Measurements from ENCODE around the gene DLGAP1.
"Not testable (repeated sequence)": the region's sequence is repeated elsewhere in the genome, so short reads cannot be mapped to it uniquely, and the experiment has no call there.

DLGAP1 gene

GRCh38 chr18:3478262-3478978 is 976.7 kb downstream of the DLGAP1 start:
- no peak for DNase-seq

GRCh38 chr18:3472681-3473544 is 982.2 kb downstream of the DLGAP1 start:
- no peak for DNase-seq

DNA sequence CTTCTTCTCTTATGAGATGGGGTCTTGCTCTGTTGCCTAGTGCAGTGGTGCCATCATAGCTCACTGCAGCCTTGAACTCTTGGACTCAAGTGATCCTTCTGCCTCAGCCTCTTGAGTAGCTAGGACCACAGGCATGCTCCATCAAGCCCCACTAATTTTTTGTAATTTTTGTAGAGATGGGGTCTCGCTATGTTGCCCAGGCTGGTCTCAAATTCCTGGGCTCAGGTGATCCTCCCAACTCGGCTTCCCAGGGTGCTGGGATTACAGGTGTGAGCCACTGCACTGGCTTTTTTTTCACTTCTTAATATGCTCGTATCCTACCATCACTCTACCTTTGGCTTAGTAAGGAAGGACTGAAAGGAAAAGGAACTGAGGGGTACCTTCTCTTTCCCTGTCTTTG is 983.0 kb downstream of the DLGAP1 start:
- DNase-seq, result not testable (repeated sequence)

DNA sequence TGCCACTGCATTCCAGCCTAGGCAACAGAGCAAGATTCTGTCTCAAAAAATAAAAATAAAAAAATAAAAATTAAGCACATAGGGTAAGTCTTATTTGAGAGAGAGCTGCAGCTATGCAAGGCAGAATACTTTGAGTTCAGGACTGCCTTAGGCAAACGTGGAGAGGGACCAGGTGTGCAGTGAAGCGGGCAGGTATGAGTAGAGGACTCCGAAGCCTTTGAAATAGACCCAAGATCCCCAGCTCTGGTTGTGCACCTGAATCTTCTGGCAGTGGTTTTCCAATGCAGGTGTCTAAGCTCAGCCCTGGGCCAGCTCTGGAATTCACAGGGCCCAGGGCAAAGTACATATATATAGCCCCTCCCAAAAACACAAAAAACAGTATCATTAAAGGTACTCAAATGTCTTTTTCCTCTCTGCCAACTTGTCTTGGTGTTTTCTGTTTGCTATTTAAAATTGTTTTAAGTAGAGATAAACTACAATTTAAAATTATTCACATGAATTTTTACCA is 983.9 kb downstream of the DLGAP1 start:
- no peak for DNase-seq

DNA sequence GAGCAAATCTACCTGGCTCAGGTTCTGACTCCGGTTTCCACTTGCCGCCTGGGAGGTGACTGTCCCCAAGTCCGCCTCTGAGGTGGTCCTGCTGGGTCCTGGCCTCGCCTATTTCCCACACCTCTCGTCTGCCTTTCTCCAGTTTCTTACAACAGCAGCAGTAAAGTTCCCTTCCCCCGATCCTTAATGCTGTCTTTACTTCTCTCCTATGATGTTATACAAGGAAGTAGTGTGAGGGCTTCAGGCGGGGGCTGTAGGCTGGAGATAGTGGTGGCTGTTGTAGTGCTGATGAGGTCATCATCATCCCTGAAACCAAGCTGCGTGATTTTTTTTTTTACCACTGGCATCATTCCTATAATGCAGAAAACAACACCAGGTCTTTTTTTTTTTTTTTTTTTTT is 986.3 kb downstream of the DLGAP1 start:
- no peak for DNase-seq

DNA sequence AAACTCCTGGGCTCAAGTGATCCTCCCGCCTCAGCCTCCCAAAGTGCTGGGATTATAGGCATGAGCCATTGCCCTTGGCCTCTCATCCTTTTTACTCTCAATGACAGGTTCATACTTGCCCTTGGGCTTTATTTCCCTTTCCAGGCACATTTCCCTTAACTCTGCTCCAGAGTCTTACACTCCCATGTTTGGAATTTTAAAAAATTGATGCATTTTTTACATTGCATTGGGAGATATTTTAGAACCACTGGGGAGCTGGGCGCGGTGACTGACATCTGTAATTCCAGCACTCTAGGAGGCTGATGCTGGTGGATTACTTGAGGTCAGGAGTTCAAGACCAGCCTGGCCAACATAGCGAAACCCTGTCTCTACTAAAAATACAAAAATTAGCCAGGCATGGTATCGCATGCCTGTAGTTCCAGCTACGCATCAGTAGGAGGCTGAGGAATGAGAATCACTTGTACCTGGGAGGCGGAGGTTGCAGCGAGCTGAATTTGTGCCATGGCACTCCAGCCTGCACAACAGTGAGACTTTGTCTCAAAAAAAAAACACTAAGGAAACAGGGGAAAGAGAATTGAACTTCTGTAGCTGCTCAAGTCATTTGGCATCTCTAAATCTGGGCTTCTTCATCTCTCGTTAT is 986.9 kb downstream of the DLGAP1 start:
- DNase-seq, result no peak

DNA sequence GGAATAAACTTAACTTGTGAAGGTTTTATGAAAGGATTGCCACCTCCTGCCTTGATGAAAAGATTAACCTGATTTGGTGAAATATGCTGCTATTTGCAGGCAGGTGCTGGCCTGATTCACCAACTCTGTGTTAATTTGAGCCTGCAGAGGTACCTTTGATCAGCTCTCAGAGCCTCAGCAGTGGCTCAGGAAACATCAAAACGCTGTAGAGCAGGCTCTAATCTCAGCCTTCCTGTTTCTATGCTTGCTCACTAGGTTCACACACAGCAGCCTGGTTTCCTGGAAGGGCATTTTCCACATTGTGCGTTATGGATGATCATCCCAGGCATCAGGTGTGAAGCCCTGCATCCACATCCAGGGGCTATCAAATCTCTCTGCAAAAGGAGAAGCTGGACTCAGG is 988.2 kb downstream of the DLGAP1 start:
- DNase-seq, result no peak

GRCh38 chr18:3466045-3466444 is 989.1 kb downstream of the DLGAP1 start:
- DNase-seq, result no peak

- DNase-seq, result no peak
Measured at GRCh38 chr18:3463051-3463450, 992.1 kb downstream of the DLGAP1 start.

DNA sequence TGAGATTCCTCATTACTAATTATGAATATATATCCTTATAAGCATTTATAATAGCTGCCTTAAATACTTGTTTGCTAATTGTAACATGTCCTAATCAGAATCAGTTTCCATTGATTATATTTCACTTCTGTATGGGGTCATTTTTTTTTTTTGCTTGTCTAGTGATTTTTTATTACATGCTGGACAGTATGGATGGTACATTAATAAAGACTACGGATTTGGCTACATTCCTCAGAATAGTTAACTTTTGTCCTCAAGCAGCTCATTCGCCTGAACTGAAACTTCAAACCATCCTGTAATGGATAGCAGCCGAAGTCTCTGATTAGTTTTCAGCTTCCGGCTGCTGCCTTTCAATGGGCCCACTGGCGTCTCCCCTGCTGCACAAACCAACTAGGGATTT is 993.4 kb downstream of the DLGAP1 start:
- no peak for DNase-seq

DNA sequence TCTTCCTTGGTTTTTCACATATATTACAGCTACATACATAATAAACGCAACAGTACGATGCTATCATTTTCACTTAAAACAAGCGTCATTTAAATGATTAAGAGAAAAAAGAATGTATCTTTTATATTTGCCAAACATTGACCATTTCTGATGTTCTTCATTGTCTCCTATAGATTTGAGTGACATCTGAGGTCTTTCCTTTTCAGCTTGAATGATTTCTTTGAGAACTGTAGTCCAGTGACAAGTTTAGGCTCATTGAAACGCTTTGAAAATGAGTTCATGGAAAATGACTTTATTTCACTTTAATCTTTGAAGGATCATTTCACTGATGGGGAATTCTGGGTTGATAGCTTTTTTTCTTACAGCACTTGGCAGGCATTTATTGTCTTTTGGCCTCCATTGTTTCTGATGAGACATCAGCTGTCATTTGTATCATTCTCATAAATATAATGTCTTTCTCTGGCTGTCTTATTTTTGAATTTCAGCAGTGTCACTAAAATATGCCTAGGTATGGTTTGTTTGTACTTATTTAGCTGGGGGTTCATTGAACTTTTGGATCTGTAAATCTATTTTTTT is 994.2 kb downstream of the DLGAP1 start:
- no peak for DNase-seq

DNA sequence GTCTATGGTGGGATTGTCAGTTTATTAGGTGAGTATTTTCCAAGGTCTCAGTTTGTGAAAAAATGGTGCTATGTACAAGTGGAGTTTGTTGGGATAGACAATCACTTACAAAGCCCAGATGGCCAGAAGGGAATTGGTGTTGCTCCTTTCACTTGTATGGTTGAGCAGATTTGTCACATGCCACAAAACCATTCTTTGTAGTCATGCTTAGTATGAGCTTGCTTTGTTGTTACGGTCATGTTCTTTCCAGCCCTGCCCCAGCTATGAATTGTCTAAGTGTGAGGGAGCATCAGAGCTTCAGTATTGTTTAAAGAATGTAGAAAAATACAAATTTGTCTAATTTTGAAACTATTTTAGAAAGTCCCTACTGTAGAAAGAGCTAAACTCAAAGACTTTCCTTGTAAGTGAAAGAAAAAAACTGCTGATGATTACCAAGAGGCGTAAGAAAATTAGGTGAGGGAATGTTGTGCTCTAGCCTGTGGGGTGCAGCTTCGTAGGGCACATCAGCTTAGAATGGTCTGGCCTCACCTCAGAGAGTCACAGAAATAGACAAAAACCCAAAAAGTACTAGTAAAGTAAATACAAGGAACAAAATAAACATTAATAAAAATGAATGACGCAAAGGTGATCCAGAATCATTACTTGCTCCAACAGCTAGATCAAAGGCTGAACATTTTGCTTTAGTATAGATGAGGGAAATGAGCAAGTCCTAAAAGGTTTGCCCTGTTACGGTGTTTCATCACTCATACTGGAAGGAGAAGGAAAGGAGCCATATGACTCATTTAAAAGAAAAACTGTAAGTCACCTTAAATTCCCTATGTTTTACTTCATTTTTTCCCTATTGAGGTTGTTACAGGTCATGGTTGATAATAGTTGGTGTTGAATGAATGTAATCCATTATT is 995.9 kb downstream of the DLGAP1 start:
- no peak for DNase-seq

DNA sequence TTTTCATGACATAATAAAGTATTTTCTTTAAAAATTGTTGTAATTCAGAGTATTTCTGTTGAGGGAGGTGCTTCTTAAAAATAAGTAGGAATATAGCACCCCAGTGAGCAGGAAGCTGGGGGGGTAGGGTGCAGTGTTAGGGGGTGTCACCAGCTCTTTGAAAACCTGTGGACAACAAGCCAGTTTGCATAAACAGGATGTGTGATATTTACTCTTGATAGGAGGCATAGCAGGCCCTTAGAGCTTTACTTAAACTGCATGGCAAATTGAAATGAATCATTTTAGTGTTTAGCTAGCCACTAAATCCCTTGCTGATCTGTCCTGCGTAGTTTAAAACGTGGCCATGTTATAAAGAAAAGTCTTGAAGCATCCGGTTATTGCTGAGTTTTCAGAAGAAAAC is 996.7 kb downstream of the DLGAP1 start:
- no peak for DNase-seq

- no peak for DNase-seq
Measured at GRCh38 chr18:3457261-3457724, 997.8 kb downstream of the DLGAP1 start.

DNA sequence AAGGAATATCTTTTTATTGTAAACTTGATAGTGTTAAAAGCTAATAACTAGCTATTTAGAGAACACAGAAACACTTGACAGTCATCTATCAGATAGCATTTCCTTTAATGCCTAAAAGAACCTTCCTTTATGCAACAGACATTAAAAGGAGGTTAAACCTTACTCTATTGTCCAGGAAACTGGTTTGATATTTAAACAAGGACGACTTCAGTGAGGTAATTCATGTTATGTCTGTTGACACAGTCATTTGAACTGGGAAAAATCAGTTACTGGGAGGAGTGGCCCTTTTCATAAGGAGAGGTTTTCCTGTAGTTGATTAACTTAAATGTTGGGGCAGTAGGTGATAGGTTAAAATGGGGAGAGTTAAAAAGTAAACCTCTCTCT is 998.4 kb downstream of the DLGAP1 start:
- no peak for DNase-seq

DNA sequence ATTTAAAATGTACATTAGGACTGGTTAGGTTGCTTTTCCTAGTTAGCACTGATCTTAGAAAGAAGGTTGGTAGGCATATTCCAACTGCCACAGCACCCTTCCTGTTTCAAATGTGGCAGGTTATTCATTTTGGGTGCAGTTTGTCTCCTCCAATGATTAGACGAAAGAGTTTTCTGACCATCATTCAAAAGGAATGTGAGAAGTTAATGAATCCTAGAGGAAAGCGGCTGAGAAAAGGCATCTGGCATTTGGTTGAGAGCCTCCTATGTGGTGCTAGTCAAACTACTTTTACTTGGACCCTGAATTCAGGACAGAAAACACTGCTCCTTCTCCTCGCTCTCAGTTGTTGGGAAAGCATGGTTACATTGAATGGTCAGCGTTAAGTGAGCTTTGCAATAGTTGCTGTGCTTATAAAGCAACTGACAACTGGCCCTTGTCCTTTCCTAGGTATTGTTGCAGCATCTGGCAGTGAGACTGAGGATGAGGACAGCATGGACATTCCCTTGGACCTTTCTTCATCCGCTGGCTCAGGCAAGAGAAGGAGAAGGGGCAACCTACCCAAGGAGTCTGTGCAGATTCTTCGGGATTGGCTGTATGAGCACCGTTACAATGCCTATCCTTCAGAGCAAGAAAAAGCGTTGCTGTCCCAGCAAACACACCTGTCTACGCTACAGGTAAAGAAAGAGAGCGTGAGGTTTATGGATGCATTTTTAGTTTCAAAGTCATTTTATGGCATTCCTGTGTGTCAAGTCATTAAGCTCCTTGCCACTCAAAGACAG is 999.0 kb downstream of the DLGAP1 start:
- DNase-seq, result no peak

GRCh38 chr18:3455090-3455635 is 999.9 kb downstream of the DLGAP1 start:
- DNase-seq, result no peak

DNA sequence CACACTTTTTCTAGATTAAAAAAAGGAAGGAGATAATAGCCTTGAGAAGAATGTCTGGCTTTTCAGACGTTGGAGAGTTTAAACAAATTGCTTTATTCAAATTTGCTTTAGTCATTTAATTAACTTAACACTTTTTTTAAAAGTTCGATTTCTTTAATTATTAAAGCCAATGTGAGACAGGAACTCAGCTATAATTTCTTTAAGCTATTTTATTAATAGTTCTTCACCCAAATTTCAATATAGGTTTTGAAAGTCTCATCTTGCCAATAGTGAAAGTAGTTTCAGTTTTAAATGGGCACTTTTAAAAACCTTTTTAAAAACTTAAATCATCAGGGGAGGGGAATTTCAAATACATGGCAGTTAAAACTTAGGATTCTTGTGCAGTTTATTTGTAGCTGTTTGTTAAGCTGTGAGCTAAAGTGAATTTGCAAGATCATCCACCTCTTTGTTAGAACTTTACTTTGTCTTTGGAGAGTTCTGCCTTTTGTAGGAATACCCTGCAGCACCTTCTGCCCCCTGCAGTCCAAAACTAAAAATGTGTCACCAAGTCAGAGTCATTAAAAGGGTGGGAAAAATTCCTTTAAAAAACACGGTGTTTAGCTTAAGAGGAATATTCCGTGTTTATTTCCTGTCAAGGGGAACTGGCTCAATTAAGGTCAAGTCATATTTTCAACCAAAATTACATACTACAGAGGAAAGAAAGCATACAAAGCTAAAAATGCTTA is 1000.6 kb downstream of the DLGAP1 start:
- DNase-seq, result peak; percentile 56

GRCh38 chr18:3453540-3454364 is 1001.4 kb downstream of the DLGAP1 start:
- no peak for DNase-seq

Data from DMS79 (cell line).